Mucosa of descending colon (tissue), 3 donors: ENCODE results near the gene ESYT2. TPM values are rescaled to one million over a fixed set of nuclear protein-coding genes. Genes with fewer than 3 reads are reported as not detected.
A peak's percentile ranks its signal among the peaks of the same experiment; 100 is the strongest.

ENCODE experiments used
- ATAC-seq: fragments of 200-7000 bp; cut with Tn5 transposase; one replicate; pipeline ENCODE4 v1.9.1; 2020; ENCODE audit warnings: mild to moderate bottlenecking, moderate library complexity
- DNase-seq, 3 donors: peaks; one replicate each; pipeline ENCODE4 v3.0.0-alpha.2; 2020
- H3K36me3 ChIP-seq: fragments of 200-600 bp; one replicate; pipeline ENCODE4 v1.8.0; 2021; ENCODE audit warnings: low read depth, mild to moderate bottlenecking
- H3K4me1 ChIP-seq: fragments of 200-600 bp; one replicate; pipeline ENCODE4 v1.8.0; 2021; ENCODE audit warnings: low read depth, mild to moderate bottlenecking
- H3K4me3 ChIP-seq: fragments of 200-600 bp; one replicate; pipeline ENCODE4 v1.8.0; 2021; ENCODE audit warnings: mild to moderate bottlenecking
- H3K9me3 ChIP-seq: fragments of 200-600 bp; one replicate; pipeline ENCODE4 v1.8.0; 2021; ENCODE audit warnings: mild to moderate bottlenecking
- intact Hi-C, 2 donors: fragments of 100-400 bp; cut with DNase I in 1 of 2; cut with micrococcal nuclease in 1 of 2; formaldehyde crosslinking; loops; one replicate each; pipeline versions ENCODE4 v1.11.0 to v1.11.1; 2022; cut with DNase I, micrococcal nuclease
- total RNA-seq, 3 donors: library from RNA; stranded (reverse); fragmentation: NEBNext Ultra II Directional in 2 of 3; extraction: Animal tissue kit (Norgen Biotek cat#: 25700) in 2 of 3; gene quantifications; one replicate each; pipeline versions ENCODE4 v1.2.1 to v1.2.4, GENCODE V29; 2021 to 2023
- TF ChIP-seq, protein P1 (sequence below): fragments of 200-600 bp; IDR thresholded peaks from one replicate; pipeline ENCODE4 v1.8.0; 2022; ENCODE audit warnings: antibody characterized with exemption, mild to moderate bottlenecking
- donor health status: DM: no; HTN: no; CAD: no; lungs with moderate emphysema.
- donor health status: DM: no; HTN: no; CAD: no.
- donor health status: DM: no; HTN: yes; CAD: no.

ESYT2 gene
- total RNA-seq, 3 donors from 2014 or later, result 66.8 to 89.3 (median 69.0) TPM

- Histone ChIP-seq H3K36me3 (no peaks in the 10 kb centered on the region), H3K4me3 (no peak overlapping the region), H3K4me1 (peaks cover 9% of the 10 kb centered on the region), H3K9me3 (no peaks in the 10 kb centered on the region)
- TF ChIP-seq, protein P1, sequence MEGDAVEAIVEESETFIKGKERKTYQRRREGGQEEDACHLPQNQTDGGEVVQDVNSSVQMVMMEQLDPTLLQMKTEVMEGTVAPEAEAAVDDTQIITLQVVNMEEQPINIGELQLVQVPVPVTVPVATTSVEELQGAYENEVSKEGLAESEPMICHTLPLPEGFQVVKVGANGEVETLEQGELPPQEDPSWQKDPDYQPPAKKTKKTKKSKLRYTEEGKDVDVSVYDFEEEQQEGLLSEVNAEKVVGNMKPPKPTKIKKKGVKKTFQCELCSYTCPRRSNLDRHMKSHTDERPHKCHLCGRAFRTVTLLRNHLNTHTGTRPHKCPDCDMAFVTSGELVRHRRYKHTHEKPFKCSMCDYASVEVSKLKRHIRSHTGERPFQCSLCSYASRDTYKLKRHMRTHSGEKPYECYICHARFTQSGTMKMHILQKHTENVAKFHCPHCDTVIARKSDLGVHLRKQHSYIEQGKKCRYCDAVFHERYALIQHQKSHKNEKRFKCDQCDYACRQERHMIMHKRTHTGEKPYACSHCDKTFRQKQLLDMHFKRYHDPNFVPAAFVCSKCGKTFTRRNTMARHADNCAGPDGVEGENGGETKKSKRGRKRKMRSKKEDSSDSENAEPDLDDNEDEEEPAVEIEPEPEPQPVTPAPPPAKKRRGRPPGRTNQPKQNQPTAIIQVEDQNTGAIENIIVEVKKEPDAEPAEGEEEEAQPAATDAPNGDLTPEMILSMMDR, result no peak
- ATAC-seq, result no peak
- no peak for DNase-seq
- intact Hi-C loops, result no loop called here
These were observed 29.5 kb upstream of the ESYT2 start for GRCh38 chr7:158858592-158859503.

DNA sequence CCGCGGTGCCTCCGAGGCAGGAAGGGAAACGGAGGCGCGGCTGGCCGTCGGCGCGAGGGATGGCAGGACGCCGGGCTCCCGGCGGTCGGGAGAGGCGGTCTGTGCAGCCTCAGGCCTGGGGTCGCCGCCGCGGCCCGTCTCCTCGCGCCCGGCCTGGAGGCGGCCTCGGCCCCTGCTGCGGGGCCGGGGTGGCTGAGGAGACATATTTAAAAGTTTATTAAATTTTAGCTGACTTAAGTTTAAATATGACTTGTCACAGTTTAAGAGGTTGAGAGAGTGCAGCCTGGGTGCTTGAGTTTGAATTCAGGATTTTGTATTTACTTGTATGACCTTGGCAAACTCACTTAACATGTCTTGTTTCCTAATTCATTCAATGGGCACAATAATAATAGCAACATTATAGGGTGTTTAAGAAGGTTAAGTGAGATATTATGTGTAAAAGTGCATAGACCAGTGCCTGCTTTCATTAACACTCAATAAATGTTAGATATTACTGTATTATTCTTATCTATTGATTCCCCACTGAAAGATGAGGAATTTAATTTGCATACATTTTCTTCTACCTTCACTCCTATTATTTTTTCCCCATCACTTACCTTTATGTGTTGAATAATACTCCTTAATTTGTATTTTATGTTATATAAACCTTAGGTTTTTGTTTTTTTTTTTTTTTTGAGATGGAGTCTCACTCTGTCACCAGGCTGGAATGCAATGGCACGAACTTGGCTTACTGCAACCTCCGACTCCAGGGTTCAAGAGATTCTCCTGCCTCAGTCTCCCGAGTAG lies 27.8 kb upstream of the ESYT2 start:
- intact Hi-C loops, result no loop called here
- Histone ChIP-seq H3K4me3 (peak overlapping the region; percentile 58), H3K4me1 (peaks cover 9% of the 10 kb centered on the region), H3K9me3 (no peaks in the 10 kb centered on the region), H3K36me3 (no peaks in the 10 kb centered on the region)
- DNase-seq (no peak), ATAC-seq (no peak)
- TF ChIP-seq, protein P1, result no peak

DNA sequence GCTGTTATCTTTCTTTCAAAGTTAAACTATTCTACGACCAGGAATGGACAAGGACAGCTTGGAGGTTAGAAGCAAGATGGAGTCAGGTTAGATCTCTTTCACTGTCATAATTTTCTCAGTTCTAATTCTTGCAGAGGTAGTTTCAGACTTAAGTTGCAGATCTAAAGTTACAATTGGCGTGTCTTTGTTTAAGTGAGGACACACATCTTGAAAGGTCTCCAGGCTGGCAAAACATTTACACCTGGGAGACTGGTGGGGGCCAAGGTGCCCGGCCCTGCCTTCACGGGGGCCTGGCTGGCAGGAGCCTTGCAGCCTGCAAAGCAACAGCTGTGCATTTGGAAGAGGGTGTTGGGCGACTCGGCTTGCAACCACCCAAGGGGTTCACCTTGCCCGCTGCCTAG lies 25.4 kb upstream of the ESYT2 start:
- ATAC-seq (no peak), DNase-seq (no peak)
- Histone ChIP-seq H3K9me3 (no peaks in the 10 kb centered on the region), H3K4me1 (peaks cover 22% of the 10 kb centered on the region), H3K36me3 (no peaks in the 10 kb centered on the region), H3K4me3 (no peak overlapping the region)
- TF ChIP-seq, protein P1, result no peak
- intact Hi-C loops, result no loop called here

DNA sequence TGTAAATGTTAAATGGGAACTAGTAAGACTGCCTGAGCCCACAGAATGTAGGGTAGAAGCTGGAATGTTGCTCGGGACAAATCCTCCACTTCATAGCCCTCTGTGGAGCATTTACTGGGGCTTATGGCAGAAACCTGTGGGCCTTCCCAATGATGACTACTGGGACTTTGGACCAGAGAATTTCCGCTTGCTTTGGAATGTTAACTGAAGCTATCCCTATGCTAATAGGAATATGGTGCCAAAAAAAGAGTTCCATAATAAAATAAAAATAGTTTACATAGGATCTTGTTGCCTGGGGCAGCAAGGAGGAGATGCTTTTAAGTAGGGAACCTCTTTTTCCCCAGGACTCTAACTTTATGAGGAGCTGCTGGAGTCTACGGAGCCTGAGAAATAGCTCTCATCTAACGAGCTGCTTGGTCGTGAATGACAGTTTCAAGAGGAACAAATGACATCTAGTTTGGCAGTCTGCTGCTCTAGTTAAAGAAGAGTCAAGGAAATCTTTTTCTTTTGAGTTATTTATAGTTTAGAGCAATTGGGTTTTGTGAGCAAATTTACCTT lies 21.3 kb upstream of the ESYT2 start:
- TF ChIP-seq, protein P1, result no peak
- Histone ChIP-seq H3K36me3 (no peaks in the 10 kb centered on the region), H3K4me3 (no peak overlapping the region), H3K9me3 (no peaks in the 10 kb centered on the region), H3K4me1 (peaks cover 13% of the 10 kb centered on the region)
- DNase-seq (no peak), ATAC-seq (peak; percentile 77)
- intact Hi-C loops, result no loop called here

GRCh38 chr7:158849768-158850544 lies 20.6 kb upstream of the ESYT2 start:
- intact Hi-C loops, result no loop called here
- Histone ChIP-seq H3K9me3 (no peaks in the 10 kb centered on the region), H3K4me3 (no peak overlapping the region), H3K4me1 (peaks cover 13% of the 10 kb centered on the region), H3K36me3 (no peaks in the 10 kb centered on the region)
- TF ChIP-seq, protein P1, result no peak
- ATAC-seq (peak; percentile 99), DNase-seq (peak; percentile 76 to 89 (median 83))
